GM18526 (cell line): Measurements from ENCODE around the gene MS4A1.

Experiments used
- POLR2A ChIP-seq: IDR thresholded peaks from 3 replicates; pipeline ENCODE4 v1.6.1; 2011; ENCODE audit not compliant: insufficient read length; ENCODE audit errors: extremely low read depth

The MS4A1 gene

DNA sequence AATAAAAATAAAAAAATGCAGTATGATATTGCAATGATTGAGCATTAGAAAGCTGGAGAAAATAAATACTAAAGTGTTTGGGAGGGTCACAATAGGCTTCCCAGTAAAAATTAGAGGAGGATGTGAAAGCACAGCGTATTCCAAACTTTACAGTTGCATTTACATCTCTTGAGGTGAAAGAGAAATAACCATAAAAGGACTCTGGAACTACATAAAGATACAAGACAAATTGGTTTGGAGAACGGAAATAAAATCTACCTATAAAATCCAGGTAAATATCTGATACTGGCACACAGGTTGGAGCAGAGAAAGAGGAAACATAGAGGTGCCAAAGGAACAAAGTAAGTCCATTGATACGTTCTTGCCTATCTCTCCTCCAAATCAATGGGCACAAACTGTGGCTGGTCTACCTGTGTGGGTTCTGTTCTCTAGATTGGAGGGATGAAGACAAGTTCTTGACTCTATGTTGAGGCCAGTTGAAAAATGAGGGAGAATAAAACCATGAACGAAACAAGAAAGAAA, 36.9 kb downstream of the MS4A1 start, which contains the start of gene MS4A12:
TSS of gene MS4A12 (plus strand) at position 291 of the 522 bp plus-strand sequence. CDS start 4,541 bp downstream, outside the sequence.
- no peak for TF ChIP-seq POLR2A

DNA sequence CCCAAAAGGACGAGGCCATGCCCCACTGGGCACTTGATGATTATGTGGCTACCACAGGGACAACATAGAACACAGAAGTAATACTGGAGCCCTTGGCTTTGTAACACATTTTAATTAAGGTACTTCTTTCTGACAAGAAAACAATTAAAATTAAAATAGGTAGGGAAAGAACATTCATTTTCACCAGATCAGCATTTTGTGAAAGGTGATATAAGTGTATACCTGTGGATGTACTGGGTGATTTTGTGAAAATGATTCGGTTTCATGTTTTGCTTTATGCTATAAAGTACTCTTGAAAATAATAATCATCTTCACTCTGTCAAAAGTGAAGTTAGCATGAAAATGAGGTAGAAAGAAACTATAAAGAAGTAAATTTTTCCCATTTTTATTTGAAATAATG, 37.8 kb downstream of the MS4A1 start:
- TF ChIP-seq POLR2A = no peak

DNA sequence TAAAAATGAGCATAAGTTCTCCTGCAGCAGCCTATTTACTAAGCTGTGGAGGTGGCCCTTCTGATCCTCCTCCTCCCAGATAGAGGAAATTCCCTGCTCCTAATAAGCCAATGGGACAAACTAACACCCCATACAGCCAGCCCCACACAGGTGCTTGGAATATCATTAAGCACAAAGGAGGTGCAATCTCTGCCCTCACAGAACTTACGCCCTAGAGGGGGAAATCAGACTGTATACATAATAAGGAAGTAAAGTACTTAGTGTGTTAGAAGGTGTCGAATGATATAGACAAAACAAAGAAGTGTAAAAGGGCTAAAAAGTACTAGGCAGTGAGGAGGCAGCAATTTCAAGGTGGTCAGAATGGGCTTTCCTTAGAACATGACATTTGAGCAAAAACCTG, 42.8 kb downstream of the MS4A1 start:
- no peak for TF ChIP-seq POLR2A

DNA sequence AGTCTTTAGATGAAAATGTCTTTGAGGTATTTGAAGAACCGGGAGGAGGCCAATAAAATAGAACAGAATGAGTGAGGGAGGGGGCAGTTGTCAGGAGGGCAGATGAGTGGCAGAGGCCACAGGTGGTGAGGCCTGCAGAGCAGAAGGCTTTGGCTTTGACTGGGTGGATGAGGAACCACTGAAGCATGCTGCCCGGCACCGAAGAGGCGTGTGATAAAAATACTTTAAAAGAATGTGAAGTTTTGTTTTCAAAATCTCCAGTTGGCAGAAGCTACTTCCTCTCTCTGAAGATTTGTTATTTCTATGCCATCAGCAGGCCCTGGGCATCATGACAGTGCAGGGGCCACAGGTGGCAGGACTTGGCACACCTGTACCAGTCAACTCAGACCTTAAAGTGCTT, 43.2 kb downstream of the MS4A1 start:
- TF ChIP-seq POLR2A = no peak

DNA sequence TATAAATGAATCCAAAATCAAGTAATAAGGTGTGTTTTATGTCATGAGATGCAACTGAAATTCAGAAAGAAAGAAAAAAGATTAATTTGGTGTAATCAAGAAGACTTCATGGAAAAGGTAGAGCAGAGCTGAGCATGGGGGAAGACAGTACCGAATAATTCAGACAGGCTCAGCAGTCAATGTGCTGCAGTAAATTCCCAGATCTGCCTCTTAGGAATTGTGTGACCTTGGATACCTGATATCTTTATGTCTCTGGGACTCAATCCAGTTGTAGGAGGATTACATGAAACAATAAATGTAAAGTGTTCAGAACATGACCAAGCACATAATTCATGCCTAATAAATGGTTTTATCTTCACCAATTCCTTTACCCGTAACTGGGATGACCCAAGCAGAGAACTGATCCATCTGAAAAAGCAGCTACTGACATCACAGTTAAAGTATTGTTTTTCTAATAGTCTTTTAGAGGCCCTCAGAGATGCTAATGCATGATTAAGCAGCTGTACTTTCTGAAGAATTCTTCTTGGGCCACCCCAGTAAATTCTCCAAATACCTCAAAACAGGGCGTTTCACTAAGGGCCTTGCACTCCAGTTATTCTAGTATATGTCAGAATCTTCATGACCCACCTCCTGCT, 44.7 kb downstream of the MS4A1 start:
- TF ChIP-seq POLR2A = no peak

DNA sequence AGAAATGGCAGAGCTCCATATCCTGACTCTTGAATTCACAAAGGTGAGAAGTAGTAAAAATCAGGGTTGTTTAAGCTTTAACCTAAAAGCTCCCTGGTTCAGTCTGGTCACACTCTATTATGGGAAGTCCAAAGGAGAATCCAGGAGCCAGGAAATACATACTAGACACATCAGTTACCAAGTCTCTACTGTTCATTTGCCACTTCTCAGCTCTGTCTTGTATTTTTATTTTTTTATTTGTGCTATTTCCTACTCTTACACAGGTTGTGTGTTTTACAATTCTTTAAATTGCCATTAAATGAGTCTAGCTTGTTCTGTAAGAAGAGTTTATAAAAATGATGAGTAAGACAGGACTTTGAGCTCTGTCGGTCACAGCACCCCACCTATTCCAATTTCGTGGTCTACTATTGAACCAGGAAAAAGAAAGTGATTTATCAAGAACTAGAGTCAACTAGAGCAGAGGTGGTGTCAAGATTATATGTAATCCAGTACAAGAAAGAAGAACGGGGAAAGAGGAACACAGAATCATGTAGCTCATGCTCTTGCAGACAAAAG, 46.7 kb downstream of the MS4A1 start:
- no peak for TF ChIP-seq POLR2A

DNA sequence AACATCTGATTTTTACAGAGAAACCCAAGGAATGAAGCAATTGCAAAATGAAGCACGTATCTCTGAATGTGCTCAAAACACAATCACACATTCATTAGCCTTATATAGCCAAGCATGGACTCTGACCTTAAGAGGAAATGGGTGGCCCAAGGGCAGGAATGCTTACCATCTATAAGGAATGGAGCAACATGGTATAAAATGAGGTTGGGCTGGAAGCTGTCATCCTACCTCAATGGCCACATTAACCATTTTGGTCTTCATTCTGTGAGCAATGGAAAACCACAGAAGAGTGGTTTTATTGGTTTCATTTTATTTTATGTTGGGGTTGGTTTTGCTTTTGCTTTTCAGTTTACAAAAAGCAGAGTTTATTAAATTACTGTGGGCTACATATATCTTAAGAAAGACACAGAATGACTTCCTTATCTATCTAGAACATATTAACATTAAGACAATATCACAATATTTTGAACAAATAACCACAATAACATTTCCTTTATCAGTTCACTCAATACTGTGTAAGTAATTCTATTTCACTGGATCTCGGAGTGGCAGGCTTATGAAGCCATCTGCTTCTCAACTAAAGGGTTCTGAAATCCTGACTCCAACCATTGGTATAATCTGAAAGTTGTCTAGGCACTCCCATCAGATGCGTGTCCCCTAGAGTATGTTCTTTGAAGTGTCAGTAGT, 48.7 kb downstream of the MS4A1 start:
- no peak for TF ChIP-seq POLR2A

DNA sequence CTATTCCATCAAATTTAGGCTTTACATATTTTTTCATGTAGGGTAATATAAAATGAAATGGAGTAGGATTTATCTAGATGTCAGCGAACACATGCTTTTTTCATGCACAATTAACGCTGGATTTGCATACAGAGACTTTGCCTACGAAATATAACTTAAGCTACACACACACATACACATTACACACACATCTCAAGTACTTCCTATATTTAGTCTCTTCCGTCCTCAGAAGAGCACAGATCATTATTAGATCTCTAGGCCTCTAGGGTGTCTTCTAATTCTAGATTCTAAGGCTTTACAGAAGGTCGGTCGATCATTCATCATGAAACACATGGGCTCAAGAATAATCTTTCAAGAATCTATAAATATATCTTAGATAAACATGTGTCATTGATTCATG, 55.7 kb downstream of the MS4A1 start:
- no peak for TF ChIP-seq POLR2A

DNA sequence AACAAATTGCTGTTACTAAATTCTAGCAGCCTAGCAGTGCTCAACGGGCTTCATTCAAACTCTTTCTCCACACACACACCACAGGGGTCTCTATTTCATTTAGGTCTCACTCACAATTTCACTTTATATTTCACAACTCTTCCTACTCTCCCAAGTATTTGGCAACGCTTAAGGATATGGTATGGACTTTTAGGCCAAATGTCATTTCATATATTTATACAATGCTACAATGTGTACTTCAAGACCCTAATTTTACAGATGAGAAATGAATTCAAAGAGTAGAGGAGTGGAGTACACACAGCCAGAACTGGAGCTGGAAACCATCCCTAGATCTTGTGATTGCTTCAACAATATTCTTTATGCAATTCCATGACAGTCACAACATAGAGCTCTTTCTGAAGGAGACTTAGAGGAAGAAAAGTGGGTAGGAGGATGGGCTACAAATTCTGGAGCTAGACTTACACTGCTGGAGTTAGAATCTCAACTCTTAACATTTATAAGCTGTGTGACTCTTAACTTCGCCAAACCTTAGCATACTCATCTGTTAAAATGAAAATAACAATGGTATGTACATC, 57.1 kb downstream of the MS4A1 start:
- TF ChIP-seq POLR2A = no peak

DNA sequence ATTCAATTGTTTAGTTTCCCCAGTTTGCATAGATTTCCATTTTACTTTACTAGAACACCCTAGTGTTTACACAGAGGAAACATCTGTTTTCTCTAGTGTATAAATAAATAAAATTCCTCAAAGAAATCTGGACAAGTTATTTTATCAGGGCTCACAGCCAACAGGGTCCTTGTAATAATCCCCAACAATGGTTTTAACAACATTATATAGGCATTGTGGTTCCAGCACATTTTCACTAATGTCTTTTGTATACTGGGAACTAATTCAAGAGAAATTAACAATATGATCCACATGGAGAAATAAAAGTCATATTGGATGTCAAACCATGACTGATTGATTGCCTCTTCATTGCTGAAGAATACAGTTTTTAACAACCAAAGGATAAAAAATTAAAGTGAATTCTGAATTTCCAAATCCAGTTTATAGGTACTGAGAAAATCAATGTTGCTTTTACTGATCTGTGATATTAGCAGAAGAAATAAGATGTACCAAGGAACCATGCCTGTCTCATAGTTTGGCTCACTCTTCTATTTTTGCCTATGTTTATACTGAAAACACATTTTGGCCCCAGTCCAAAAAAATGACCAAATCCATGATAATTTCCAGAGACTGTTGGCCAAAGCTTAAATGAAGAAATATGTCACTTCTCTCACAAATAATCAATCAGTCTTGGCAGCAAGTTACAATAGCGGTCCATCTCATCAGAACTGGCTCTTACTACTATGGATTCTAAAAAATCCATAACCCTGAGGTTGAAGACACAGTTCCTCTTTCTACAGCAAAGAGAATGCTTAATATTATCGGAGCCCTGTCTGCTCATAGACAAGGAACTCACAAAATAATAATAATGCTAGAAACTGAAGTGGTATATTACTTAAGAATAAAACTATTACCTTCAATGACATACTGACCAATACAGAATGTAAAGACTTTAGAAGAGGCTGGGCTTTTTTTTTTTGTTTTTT, 58.1 kb downstream of the MS4A1 start:
- no peak for TF ChIP-seq POLR2A

DNA sequence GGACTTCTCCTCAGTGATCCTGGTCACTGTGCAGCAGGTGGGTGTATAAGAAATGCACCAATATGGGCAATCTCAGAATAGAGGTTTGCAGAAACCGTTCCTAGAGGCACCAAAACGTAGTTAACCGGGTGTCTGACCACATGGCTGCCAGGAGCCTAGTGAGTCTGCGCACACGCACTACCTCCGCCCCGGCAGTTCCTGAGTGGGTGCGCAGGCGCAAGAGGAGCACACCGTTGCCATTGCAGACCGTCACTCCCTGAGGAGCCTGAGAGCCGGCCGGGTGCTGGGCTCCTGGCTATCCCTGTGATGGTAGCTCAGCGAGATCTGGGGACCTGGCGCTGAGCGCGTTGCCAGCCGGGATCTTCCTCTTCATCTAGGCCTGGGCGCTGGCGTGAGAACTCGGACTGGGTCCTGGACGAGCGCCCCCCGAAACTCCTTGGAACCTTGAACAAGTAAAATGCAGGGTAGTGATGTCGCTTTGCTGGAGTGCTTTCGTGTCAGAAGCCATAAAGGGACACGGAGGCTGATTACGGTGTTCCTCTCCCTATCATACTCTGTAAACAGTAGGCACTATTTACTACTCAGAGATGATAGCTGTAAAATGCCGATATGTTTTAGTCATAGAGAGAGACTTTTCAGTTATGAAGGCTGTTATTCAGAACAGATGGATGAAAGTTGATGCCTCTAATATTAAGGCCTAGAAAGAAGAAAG, 59.7 kb downstream of the MS4A1 start, which contains the start of gene MS4A13:
TSS of gene MS4A13 (plus strand) at position 249 of the 712 bp plus-strand sequence. CDS start 2,692 bp downstream, outside the sequence.
- no peak for TF ChIP-seq POLR2A
